Peyer's patch (tissue), 4 donors: ENCODE results near the gene PRPF40A.

Experiments used
- POLR2A ChIP-seq, 2 donors: fragments of 450-650 bp; IDR thresholded peaks; one replicate each; pipeline ENCODE4 v1.5.1; 2017; ENCODE audit warnings: antibody characterized with exemption in 2 of 2, mild to moderate bottlenecking in 2 of 2, moderate library complexity in 2 of 2
- TF ChIP-seq, protein P1 (sequence below), 6 experiments: fragments of 450-650 bp in 4 of 6; fragments of 200-600 bp in 2 of 6; sonication (generic) in 1 of 6; IDR thresholded peaks; one replicate each; pipeline ENCODE4 v1.5.1; 2017 to 2019; ENCODE audit warnings: antibody characterized with exemption in 6 of 6, mild to moderate bottlenecking in 3 of 6, moderate library complexity in 1 of 6

DNA sequence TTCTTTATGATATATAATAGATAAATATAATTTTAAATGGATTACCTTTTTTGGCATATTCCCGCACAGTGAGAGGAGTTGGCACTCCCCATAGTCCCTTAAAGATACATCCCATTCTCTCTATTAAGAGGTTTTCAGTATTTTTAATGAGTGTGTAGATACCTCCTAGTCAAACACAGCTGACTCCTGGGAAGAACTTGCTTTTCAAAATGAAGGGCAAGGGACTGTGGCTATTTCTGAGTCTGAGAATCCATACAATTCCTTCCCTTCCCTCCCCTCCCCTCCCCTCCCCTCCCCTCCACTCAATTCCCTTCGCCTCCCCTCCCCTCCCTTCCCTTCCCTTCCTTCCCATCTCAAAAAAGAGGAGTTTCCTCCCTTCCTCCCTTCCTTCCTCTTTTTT lies 93.5 kb downstream of the PRPF40A start:
- TF ChIP-seq, protein P1, sequence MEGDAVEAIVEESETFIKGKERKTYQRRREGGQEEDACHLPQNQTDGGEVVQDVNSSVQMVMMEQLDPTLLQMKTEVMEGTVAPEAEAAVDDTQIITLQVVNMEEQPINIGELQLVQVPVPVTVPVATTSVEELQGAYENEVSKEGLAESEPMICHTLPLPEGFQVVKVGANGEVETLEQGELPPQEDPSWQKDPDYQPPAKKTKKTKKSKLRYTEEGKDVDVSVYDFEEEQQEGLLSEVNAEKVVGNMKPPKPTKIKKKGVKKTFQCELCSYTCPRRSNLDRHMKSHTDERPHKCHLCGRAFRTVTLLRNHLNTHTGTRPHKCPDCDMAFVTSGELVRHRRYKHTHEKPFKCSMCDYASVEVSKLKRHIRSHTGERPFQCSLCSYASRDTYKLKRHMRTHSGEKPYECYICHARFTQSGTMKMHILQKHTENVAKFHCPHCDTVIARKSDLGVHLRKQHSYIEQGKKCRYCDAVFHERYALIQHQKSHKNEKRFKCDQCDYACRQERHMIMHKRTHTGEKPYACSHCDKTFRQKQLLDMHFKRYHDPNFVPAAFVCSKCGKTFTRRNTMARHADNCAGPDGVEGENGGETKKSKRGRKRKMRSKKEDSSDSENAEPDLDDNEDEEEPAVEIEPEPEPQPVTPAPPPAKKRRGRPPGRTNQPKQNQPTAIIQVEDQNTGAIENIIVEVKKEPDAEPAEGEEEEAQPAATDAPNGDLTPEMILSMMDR (IDR thresholded peaks at IDR 0.05) = no peak
- TF ChIP-seq POLR2A (IDR thresholded peaks at IDR 0.05) = no peak
